ENCODE data around the gene ZGPAT.
"Not testable (repeated sequence)": the region's sequence is repeated elsewhere in the genome, so short reads cannot be mapped to it uniquely, and the experiment has no call there.

ZGPAT gene

GRCh38 chr20:63705232-63706026 lies 2.4 kb upstream of the ZGPAT start:
- DNase-seq = no peak

- DNase-seq = no peak
Measured at GRCh38 chr20:63706027-63706695, 1.7 kb upstream of the ZGPAT start.

- peak; percentile 65 to 70 for DNase-seq
Measured at GRCh38 chr20:63706852-63707557, 834 bp upstream of the ZGPAT start.

GRCh38 chr20:63708301-63709148 lies 686 bp downstream of the ZGPAT start:
- no peak for DNase-seq

- no peak for DNase-seq
Measured at GRCh38 chr20:63709149-63709527, 1.3 kb downstream of the ZGPAT start.

- DNase-seq = no peak
Measured at GRCh38 chr20:63711085-63711645, 3.3 kb downstream of the ZGPAT start.

GRCh38 chr20:63712191-63712590 lies 4.4 kb downstream of the ZGPAT start:
- DNase-seq = no peak

GRCh38 chr20:63714858-63715257 lies 7.0 kb downstream of the ZGPAT start:
- no peak for DNase-seq

GRCh38 chr20:63718996-63719395 lies 11.2 kb downstream of the ZGPAT start:
- DNase-seq = no peak

- not testable (repeated sequence) for DNase-seq
Measured at GRCh38 chr20:63722967-63723622, 15.3 kb downstream of the ZGPAT start.

- not testable (repeated sequence) for DNase-seq
Measured at GRCh38 chr20:63730189-63730733, 22.4 kb downstream of the ZGPAT start.

GRCh38 chr20:63731410-63731809 lies 23.6 kb downstream of the ZGPAT start:
- DNase-seq = no peak

- no peak for DNase-seq
Measured at GRCh38 chr20:63732118-63733095, 24.6 kb downstream of the ZGPAT start.

GRCh38 chr20:63733117-63733516 lies 25.3 kb downstream of the ZGPAT start:
- no peak for DNase-seq

GRCh38 chr20:63733579-63734081 lies 25.8 kb downstream of the ZGPAT start:
- DNase-seq = no peak

GRCh38 chr20:63734111-63734945 lies 26.5 kb downstream of the ZGPAT start:
- DNase-seq = no peak

- no peak for DNase-seq
Measured at GRCh38 chr20:63734946-63735858, 27.4 kb downstream of the ZGPAT start.
